LoVo (cell line): ENCODE measurements around the gene CACNA2D2.
A peak's percentile ranks its signal among the peaks of the same experiment; 100 is the strongest.

Source experiments
- DNase-seq: peaks from one replicate; pipeline ENCODE4 v3.0.0-alpha.2; 2016; ENCODE audit warnings: low spot score

Gene CACNA2D2

DNA sequence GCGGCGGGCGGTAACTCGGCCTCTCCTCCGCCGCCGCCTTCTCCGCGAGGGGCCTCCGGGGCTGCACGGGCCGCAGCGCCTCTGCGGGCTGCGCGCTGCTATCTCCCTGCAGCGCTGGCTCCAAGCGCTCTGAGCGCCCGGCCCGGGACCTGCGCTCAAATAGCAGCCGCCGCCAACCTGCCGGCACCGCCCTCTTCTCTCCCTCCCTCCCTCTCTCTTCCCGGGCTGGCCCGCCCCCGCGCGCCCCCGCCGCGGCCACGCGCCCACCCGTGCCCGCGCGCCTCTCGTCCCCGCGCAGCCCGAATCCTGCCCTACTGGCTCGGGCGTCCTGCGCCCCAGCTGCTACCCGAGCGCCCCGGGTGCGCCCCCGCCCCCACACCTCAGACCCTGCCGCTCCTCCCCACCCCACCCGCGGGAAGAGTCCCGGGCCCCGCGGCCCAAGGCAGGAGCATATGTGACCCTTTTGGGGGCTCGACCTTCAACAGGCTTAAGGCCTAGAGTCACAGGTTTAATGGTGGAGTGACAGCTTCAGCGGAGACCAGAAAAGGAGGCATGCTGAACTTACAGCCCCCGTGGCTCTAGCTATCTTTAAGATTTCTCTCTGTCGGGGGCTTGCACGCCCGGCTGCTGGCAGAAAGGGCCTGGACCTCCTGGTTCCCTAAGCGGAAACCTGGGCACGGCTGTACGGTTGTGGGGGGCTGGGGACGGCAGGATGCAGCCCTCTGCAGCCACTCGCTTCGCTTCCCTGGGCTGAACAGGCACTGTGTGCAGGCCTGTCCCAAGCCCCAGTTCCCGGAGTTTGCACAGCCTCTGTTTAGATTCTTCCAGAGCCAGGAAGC, at the start of gene CACNA2D2:
Gene CACNA2D2 (minus strand): TSS at position 131 of the 839 bp plus-strand sequence. CDS start 211 bp downstream, outside the sequence.
- no peak for DNase-seq

DNA sequence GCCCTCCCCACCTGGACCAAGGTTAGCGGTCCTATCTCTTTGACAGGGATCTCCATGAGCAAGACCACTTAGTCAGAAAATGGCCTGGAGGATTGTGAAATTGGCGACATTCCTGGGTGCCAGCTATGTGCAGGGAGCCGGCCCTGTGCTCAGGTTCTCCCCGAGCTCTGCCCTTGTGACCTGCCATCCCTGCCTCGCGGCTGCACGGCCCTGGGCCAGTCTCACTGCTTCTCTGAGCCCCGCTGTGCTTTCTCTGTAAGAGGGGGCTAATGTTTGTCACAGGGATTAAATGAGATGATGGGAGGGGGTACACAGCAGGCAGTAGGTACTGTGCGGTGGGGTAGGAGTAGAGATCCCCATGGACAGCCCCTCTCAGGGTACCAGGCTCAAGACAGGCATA, 49.2 kb upstream of the CACNA2D2 start:
- no peak for DNase-seq

- DNase-seq, result no peak
Measured at GRCh38 chr3:50551681-50552435, 48.4 kb upstream of the CACNA2D2 start.

DNA sequence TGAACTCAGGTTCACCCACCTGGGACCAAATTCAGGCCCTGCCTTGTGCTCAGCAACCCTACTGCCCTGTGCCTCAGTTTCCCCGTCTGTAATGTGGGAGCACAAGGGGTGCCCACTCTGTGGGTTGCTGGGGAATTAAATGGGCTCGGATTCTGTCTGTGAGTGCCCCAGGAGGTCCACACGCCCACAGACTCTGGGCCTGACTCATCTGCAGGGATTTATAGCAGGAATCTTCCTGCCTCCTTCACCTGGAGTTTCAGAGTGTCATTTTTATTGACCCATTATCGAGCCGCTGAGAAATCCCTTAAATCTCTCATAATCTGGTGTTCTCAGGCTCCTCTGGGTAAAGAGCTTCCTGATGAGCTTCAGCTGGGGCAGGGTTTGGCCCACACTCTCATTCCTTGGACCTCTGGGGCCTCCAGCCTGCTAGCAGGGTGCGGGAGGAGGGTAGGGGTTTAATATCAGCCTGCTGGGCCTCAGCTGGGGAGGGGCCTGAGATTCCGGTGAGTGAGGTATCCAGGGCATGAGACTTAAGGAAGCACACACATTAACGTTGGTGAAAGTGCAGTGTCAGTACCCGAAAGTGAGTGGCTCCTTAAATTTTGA, 47.7 kb upstream of the CACNA2D2 start:
- DNase-seq, result no peak

DNA sequence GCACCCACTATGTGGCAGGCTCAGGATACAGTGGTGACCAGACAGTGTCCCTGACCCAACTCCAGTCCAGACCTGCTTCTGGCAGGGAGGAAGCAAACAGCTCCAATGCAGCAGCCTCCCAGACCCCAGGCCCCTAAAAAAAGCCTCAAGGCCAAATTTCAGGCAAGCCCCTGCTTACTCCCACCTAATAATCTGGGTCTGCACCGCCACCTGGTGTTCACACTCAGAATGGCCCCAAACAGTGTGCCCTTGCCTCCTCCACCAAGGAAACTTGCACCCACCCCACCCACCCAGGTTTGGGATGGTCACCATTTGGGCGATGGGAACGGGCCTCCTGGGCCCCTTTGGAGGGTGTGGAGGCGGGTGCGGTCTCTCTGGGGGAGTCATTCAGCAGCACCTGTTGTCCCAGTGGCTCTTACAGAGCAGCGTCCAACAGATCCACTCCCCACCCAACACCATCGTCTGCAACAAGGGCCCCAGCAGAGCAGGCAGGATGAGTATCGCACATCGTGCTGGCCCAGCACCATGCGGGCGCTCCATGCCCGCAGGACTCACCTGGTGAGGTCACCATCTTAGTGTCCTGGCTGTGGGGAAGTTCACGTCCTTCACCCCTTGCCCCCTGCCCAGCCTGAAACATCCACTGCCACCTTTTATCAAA, 46.8 kb upstream of the CACNA2D2 start:
- DNase-seq, result peak; percentile 35

DNA sequence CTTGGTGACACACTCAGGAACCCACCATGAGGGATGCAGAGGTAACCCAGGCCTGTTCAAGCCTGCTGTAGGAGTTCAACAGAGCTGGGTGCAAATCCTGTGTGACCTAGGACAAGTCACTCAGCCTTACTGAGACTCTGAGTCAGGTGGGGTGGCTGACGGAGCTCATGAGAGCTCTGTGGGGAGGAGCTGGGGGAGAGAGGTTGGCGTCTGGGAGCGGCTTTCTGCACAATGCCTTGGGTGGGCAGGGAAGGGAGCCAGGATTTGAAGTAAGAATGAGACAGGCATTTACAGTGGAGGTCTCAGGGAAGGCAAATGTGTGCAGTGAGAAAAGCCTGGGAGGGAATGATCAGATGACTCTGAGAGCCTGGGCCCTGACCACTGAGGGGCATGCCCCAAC, 45.8 kb upstream of the CACNA2D2 start:
- DNase-seq, result no peak

DNA sequence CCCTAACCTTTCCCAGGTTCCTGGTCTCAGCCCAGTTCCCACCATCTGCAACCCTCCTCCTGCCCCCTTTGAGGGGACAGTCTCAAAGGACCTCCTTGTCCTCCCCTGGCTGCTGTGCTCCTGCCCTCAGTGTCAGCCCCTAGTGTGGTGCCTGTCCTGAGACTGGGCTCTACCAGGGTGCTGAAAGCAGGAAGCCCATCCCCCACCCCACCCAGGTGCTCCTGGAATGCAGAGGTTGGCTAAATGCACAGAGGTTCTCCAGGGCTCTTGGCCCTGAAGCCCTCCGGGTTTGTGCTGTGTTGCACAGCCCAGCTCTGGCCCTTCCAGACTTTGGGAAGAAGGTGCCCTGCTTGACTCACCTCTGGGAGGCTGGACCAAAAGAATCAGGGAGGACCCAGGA, 42.3 kb upstream of the CACNA2D2 start:
- no peak for DNase-seq

DNA sequence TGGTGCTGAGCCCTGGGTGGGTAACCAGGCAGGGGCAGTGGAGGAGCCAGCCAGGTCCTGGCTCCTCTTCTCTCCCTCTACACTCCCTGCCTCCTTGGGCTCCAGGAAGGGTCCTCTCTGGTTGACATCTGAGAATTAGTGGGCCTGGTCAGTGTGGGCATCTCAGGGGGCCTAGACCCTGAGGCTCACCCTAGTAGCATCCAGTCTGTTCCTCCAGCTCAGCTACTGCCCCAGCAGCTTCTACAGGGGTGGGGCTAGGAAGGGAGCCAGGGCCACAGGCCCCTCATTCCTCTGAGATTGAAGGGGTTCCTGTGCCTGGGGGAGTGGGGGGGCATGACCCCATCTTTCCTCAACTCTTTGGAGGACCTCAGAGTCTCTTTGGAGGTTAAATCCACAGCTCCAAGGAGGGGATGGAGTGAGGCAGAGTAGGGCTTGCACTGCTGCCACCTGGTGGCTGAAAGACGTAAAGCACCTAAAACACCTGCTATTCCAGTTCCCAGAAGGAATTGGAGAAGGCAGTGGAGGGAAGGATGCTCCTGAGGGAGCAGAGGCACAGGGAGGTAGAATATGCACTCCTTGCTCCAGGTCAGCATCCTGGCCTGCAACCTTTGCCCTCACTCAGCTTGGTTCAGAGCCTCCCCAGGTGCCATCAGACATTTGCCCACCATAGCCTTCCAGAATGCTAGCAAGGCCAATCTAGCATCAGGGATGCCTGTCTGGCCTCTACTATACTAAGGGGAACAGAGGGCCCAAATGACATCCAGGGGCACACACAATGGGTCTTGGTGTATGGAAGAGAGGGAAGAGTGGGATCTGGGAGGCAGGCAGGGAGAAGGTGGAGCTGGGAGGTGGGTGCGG, 39.0 kb upstream of the CACNA2D2 start:
- peak; percentile 63 for DNase-seq

DNA sequence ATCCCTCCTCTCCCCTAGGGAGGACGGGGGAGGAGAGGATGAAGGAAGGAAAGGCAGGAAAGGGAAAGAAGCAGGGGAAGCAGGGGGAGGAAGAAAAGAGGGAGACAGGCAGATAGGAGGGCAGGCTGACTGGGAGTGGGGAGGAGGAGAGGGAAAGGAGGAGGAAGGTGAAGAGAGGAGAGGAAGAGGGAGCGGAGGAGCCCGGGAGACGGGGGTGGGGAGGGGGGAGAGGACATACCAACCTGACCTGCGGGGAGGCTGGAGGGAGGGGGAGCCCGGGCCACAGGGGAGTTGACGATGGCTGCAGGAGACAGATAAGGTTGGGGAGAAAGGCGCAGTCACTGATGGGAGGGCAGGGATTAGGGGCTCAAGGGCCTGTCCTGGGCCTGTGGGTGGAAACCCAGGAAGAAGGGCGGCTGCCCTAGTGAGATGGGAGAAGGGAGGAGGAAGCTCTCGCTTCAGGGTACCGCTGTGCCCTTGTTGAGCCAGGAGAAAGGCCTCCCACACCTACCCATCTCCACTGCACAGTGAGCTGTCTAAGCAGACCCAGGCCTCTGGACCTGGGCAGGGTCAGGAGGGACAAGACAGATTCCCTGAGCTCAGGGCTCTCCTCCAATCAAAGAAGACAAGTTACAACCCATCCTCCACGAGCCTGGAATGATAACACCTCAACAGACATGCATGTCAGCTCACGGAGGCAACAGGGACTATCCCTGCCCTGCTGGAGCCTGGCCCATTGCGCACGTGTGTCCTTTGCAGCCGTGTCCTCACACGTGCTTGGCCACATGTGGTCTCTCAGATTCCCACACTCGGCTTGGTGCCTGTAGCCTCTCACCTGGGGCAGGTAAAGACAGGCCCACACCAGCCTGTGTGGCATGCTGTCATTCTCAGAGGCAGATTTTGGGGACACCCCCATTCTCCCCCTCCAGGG, 36.2 kb upstream of the CACNA2D2 start:
- no peak for DNase-seq

GRCh38 chr3:50537421-50538129, 34.1 kb upstream of the CACNA2D2 start:
- DNase-seq, result no peak

DNA sequence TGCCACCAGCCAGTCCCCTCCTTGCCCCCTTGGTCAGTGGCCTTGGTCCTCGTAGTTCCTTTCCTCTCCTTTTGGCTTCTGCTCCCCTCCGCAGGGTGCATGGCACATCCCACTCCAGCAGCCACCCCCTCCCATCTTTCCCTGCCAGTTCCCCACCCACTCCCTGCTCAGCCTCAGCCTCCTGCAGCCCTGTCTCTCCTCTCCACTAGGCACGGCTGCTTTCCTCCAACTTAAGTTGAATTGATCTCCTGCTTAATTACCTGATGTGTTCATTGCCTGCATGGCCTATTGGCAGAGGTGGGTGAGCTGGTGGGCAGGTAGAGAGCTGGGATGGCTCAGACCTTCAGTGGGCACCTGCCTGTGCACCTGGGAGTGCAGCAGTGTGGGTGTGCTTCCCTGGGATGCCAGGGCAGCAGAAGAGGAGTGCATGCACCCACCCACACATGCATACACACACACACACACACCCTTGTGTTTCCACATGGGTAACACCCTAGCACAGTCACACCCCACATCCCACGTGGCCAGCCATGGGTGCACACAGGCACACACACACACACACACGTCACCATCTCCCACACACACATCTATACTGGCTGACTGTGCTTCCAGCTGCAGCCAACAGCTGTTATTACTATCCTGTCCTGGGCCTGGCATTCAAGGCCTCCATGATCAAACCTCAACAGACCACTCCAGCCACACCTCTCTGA, 33.2 kb upstream of the CACNA2D2 start:
- DNase-seq, result no peak

DNA sequence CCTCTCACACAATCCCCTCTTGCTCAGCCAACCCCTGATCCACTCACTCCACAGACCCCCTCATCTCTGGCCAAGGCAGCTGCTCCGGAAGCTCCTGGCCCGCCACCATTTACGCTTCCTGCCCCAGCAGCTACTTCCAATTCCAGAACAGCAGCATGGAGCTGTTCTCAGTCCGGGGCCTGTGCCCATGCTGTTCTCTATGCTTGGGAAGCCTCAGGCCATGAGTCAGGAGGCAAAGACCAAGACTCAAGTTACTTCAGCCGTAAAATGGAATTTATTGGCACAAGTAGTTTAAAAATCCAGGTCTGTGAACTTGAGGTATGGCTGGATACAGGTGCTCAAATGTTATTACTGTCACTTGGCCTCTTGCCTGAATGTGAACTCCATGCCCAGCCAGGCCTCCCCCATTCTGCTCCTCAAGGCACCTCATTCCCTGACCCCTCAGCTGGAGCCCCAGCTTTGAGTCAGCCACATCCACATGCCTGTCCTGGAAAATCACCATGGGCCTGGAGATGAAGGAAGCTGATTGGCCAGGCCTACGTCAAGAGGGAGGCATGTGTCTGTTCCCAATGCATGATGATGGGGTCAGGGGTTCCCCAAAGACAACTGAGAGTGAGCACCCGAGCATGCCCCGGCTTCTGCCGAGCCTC, 31.4 kb upstream of the CACNA2D2 start:
- no peak for DNase-seq

DNA sequence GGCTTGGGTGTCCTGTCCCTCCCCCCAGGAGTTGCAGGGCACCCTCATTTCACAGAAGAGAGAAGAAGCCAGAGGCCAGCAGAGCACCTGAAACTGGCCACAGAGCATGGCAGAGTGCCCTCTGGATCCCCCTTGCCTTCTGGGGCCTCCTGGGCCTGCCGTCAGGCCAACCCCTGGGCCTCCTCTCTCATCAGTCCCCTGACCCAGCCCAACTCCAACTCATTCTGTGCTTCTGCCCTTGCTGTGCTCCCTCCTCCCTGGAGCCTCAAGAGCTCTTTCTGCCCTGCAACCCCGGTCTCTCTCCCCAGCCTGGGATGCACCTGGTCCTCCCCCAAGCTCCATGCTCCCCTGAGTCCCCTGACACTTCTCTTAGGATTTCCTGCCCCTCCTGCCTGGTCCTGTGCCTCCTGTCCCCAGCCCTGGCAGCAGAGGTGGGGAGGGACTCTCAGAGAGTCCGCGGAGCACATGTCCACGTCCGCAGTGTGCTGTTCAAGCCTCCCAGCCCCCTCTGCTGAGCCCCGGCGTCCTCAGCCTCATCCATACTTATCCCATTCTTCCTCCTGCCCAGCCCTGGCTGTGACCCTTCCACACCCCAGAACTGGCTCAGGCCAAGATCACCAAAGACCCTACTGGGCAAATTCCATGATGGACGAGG, 30.5 kb upstream of the CACNA2D2 start:
- DNase-seq, result no peak

- no peak for DNase-seq
Measured at GRCh38 chr3:50533316-50533715, 29.9 kb upstream of the CACNA2D2 start.

DNA sequence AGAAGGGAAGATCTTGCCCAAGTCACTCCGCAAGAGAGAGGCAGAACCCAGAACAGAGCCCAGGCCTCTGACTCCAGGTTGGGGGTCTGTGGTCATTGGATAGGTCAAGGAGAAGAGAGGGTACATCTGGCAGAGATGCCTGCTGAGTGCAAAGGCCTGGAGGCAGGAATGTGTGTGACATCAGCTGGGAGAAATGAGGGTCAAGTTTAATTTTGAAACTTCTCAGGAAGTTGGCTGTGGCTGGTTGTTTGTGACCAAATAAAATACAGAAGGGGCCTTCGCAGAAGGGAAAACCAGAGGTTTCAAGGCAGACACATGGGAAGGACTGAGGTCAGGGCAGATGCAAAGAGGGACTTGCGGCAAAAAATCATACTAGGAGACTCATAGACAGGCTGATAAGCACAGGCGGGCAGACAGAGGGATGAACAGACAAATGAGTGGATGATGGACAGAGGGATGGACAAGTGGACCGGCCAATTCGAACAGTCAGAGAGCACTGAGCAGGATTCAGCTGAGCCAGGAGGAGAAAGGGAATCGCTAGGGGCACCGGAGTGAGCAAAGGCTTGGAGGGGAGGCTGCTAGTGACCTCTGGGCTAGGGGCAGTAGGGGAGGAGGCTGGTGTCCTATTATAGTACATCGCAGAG, 28.8 kb upstream of the CACNA2D2 start:
- DNase-seq, result no peak

DNA sequence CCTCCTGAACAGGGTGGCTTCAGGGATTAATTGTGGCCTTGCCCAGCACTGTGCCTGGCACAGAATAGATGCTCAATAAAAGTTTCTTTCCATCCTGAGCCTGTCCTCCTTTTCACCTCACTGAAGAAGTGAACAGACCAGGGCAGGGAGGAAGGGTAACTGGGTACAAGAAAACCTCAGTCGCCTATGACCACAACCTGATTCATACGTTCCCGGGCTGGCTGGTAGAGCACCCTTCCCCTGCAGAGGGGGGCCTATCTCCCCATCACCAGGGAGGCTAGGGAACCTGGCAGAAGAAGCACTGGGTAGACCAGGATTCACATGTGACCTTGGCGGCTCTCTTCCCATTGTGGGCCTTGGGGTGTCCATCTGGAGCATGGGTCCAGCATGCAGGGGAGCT, 27.8 kb upstream of the CACNA2D2 start:
- DNase-seq, result no peak
